H9 (cell line): ENCODE measurements around the gene CHGA. TPM values are rescaled to one million over a fixed set of nuclear protein-coding genes. Genes with fewer than 3 reads are reported as not detected.

Experiments
- DNase-seq: peaks from one replicate; pipeline ENCODE4 v3.0.0-alpha.2; 2017
- H2AFZ ChIP-seq: one replicate; pipeline ENCODE4 v1.6.1; 2013; ENCODE audit warnings: mild to moderate bottlenecking, low read length, control low read depth, moderate library complexity
- H2AK5ac ChIP-seq: 2 replicates; pipeline ENCODE4 v1.6.1; 2013; ENCODE audit warnings: low read length, control low read depth, mixed read lengths; ENCODE audit not compliant: insufficient read length
- H2BK120ac ChIP-seq: one replicate; pipeline ENCODE4 v1.6.1; 2013; ENCODE audit warnings: low read depth, mild to moderate bottlenecking, low read length, control low read depth, inconsistent platforms; ENCODE audit not compliant: poor library complexity, severe bottlenecking
- H2BK12ac ChIP-seq: 2 replicates; pipeline ENCODE4 v1.6.1; 2013; ENCODE audit warnings: low read length, control low read depth, mixed read lengths, low read depth; ENCODE audit not compliant: insufficient read length
- H2BK15ac ChIP-seq: 2 replicates; pipeline ENCODE4 v1.6.1; 2013; ENCODE audit warnings: low read depth, low read length, control low read depth
- H2BK20ac ChIP-seq: one replicate; pipeline ENCODE4 v1.6.1; 2013; ENCODE audit warnings: low read depth, mild to moderate bottlenecking, low read length, control low read depth, inconsistent platforms; ENCODE audit not compliant: poor library complexity, severe bottlenecking
- H2BK5ac ChIP-seq: 2 replicates; pipeline ENCODE4 v1.6.1; 2013; ENCODE audit warnings: low read length, control low read depth, mixed read lengths; ENCODE audit not compliant: insufficient read length
- H3K14ac ChIP-seq: 2 replicates; pipeline ENCODE4 v1.6.1; 2013; ENCODE audit warnings: low read length, control low read depth; ENCODE audit not compliant: insufficient read depth
- H3K18ac ChIP-seq: 2 replicates; pipeline ENCODE4 v1.6.1; 2013; ENCODE audit warnings: low read depth, mild to moderate bottlenecking, mixed read lengths, low read length, control low read depth; ENCODE audit not compliant: insufficient read length
- H3K23ac ChIP-seq: 2 replicates; pipeline ENCODE4 v1.6.1; 2013; ENCODE audit warnings: low read length, control low read depth, mixed read lengths, low read depth; ENCODE audit not compliant: insufficient read length
- H3K23me2 ChIP-seq: 2 replicates; pipeline ENCODE4 v1.6.1; 2013; ENCODE audit warnings: low read depth, mild to moderate bottlenecking, mixed read lengths, low read length, control low read depth; ENCODE audit not compliant: insufficient read length, poor library complexity, severe bottlenecking
- H3K27ac ChIP-seq: 2 replicates; pipeline ENCODE4 v1.5.1; 2013; ENCODE audit warnings: low read length, control low read depth, mixed read lengths, low read depth; ENCODE audit not compliant: insufficient read length
- H3K27me3 ChIP-seq: 2 replicates; pipeline ENCODE4 v1.6.1; 2013; ENCODE audit warnings: low read length, control low read depth, inconsistent platforms; ENCODE audit not compliant: insufficient read depth
- H3K4ac ChIP-seq: 2 replicates; pipeline ENCODE4 v1.6.1; 2013; ENCODE audit warnings: low read depth, mild to moderate bottlenecking, control low read depth, inconsistent platforms, low read length, moderate library complexity
- H3K4me1 ChIP-seq: 2 replicates; pipeline ENCODE4 v1.6.1; 2013; ENCODE audit warnings: low read length, control low read depth, inconsistent platforms; ENCODE audit not compliant: insufficient read depth
- H3K4me2 ChIP-seq: 2 replicates; pipeline ENCODE4 v1.6.1; 2013; ENCODE audit warnings: low read length, control low read depth, mixed read lengths; ENCODE audit not compliant: insufficient read length, insufficient read depth
- H3K56ac ChIP-seq: 2 replicates; pipeline ENCODE4 v1.6.1; 2013; ENCODE audit warnings: low read depth, mild to moderate bottlenecking, mixed read lengths, low read length, control low read depth; ENCODE audit not compliant: insufficient read length
- H3K79me1 ChIP-seq: 2 replicates; pipeline ENCODE4 v1.6.1; 2013; ENCODE audit warnings: low read depth, mild to moderate bottlenecking, moderate library complexity, low read length, control low read depth, inconsistent platforms; ENCODE audit not compliant: insufficient read depth, poor library complexity, severe bottlenecking
- H3K79me2 ChIP-seq: 2 replicates; pipeline ENCODE4 v1.6.1; 2013; ENCODE audit warnings: low read length, control low read depth, inconsistent platforms; ENCODE audit not compliant: insufficient read depth
- H3K9ac ChIP-seq: 2 replicates; pipeline ENCODE4 v1.6.1; 2013; ENCODE audit warnings: low read length, control low read depth, mixed read lengths; ENCODE audit not compliant: insufficient read length; ENCODE audit errors: extremely low read depth
- H3K9me3 ChIP-seq: one replicate; pipeline ENCODE4 v1.6.1; 2013; ENCODE audit warnings: low read depth, low read length, inconsistent platforms; ENCODE audit not compliant: control insufficient read depth
- H3T11ph ChIP-seq: one replicate; pipeline ENCODE4 v1.6.1; 2013; ENCODE audit warnings: mild to moderate bottlenecking, low read length, control low read depth, inconsistent platforms
- H4K20me1 ChIP-seq: one replicate; pipeline ENCODE4 v1.6.1; 2013; ENCODE audit not compliant: control insufficient read depth, insufficient read length, insufficient read depth
- H4K5ac ChIP-seq: 2 replicates; pipeline ENCODE4 v1.6.1; 2013; ENCODE audit warnings: low read depth, mild to moderate bottlenecking, mixed read lengths, low read length, control low read depth; ENCODE audit not compliant: insufficient read length
- H4K8ac ChIP-seq: replicated peaks from 2 replicates; pipeline ENCODE4 v1.6.1; 2013; ENCODE audit warnings: low read length, control low read depth, mixed read lengths, low read depth; ENCODE audit not compliant: insufficient read length
- H4K91ac ChIP-seq: 2 replicates; pipeline ENCODE4 v1.6.1; 2013; ENCODE audit warnings: low read depth, mild to moderate bottlenecking, moderate library complexity, mixed read lengths, low read length, control low read depth; ENCODE audit not compliant: insufficient read length
- H3K27ac Mint-ChIP-seq, 3 experiments: 2 replicates in 2 of 3; 3 replicates in 1 of 3; pipeline ENCODE4 v1.8.0; 2020 to 2021; ENCODE audit warnings: mixed read lengths in 3 of 3, mild to moderate bottlenecking in 1 of 3, moderate library complexity in 1 of 3
- H3K27me3 Mint-ChIP-seq: 2 replicates; pipeline ENCODE4 v1.8.0; 2021; ENCODE audit warnings: low read depth, mild to moderate bottlenecking, moderate library complexity, mixed read lengths
- H3K36me3 Mint-ChIP-seq, 3 experiments: 2 replicates in 2 of 3; 3 replicates in 1 of 3; pipeline ENCODE4 v1.8.0; 2020 to 2021; ENCODE audit warnings: low read depth in 3 of 3, mixed read lengths in 3 of 3; ENCODE audit not compliant: insufficient read depth in 1 of 3
- H3K4me1 Mint-ChIP-seq, 2 experiments: 2 replicates each; pipeline ENCODE4 v1.8.0; 2020; ENCODE audit warnings: mixed read lengths in 2 of 2
- H3K4me3 Mint-ChIP-seq, 2 experiments: 2 replicates in 1 of 2; 3 replicates in 1 of 2; pipeline ENCODE4 v1.8.0; 2020 to 2021; ENCODE audit warnings: mild to moderate bottlenecking in 2 of 2, mixed read lengths in 2 of 2, moderate library complexity in 1 of 2
- H3K9me3 Mint-ChIP-seq, 2 experiments: 2 replicates in 1 of 2; 3 replicates in 1 of 2; pipeline ENCODE4 v1.8.0; 2020; ENCODE audit warnings: mild to moderate bottlenecking in 2 of 2, mixed read lengths in 2 of 2, moderate library complexity in 1 of 2
- WGBS: extraction: QIAGEN DNeasy Blood & Tissue Kit; methylation state at CpG from one replicate; pipeline ENCODE4 v1.1.7; 2013; ENCODE audit warnings: missing lambda C conversion rate, low lambda C conversion rate, mixed read lengths; ENCODE audit not compliant: insufficient read length; ENCODE audit errors: extremely low coverage; 5-methylcytosine and 5-hydroxymethylcytosine counted together
- total RNA-seq: library from RNA; stranded (reverse); gene quantifications from 2 replicates; pipeline ENCODE4 v1.2.1, GENCODE V29; 2021
- TF ChIP-seq, protein P1 (sequence below): fragments of 200-600 bp; sonication (generic); conservative IDR thresholded peaks from 3 replicates; pipeline ENCODE4 v1.8.0; 2021; ENCODE audit warnings: antibody characterized with exemption, mild to moderate bottlenecking

The CHGA gene
- total RNA-seq, 1 experiment from 2014 or later: 6.7 TPM

- no peak overlapping the region for H4K5ac ChIP-seq
- H3K9me3 Mint-ChIP-seq: no peaks in the 10 kb centered on the region; a peak in 1 of 5 replicates
- no peak overlapping the region for H4K91ac ChIP-seq
- H3K27me3 Mint-ChIP-seq: no peaks in the 10 kb centered on the region
- H3K4me2 ChIP-seq: no peak overlapping the region
- H2AK5ac ChIP-seq: no peak overlapping the region
- peaks cover 17% of the 10 kb centered on the region in 2 experiments for H3K4me1 Mint-ChIP-seq
- H3K14ac ChIP-seq: no peak overlapping the region
- H3K27me3 ChIP-seq: no peaks in the 10 kb centered on the region
- no peak overlapping the region for H3T11ph ChIP-seq
- no peaks in the 10 kb centered on the region for H4K20me1 ChIP-seq
- H3K9me3 ChIP-seq: no peaks in the 10 kb centered on the region
- DNase-seq: no peak
- no peaks in the 10 kb centered on the region for H3K4me1 ChIP-seq
- no peaks in the 10 kb centered on the region for H3K79me2 ChIP-seq
- WGBS: no CpG with 5 or more reads among the region's 22 CpGs
- no peak overlapping the region for H3K4ac ChIP-seq
- no peaks in the 10 kb centered on the region for H3K79me1 ChIP-seq
- H3K4me3 Mint-ChIP-seq: no peak overlapping the region
- peak overlapping the region in 1 of 3 experiments; percentile 62; a peak in 2 of 7 replicates for H3K27ac Mint-ChIP-seq
- no peak overlapping the region for H3K18ac ChIP-seq
- no peak overlapping the region for H3K27ac ChIP-seq
- no peak overlapping the region for H3K9ac ChIP-seq
- no peak overlapping the region for H2BK12ac ChIP-seq
- H2BK120ac ChIP-seq: no peak overlapping the region
- H3K23ac ChIP-seq: no peak overlapping the region
- H2BK20ac ChIP-seq: no peak overlapping the region
- no peak overlapping the region for H4K8ac ChIP-seq
- no peak overlapping the region for H2BK5ac ChIP-seq
- no peak overlapping the region for H2AFZ ChIP-seq
- TF ChIP-seq, protein P1, sequence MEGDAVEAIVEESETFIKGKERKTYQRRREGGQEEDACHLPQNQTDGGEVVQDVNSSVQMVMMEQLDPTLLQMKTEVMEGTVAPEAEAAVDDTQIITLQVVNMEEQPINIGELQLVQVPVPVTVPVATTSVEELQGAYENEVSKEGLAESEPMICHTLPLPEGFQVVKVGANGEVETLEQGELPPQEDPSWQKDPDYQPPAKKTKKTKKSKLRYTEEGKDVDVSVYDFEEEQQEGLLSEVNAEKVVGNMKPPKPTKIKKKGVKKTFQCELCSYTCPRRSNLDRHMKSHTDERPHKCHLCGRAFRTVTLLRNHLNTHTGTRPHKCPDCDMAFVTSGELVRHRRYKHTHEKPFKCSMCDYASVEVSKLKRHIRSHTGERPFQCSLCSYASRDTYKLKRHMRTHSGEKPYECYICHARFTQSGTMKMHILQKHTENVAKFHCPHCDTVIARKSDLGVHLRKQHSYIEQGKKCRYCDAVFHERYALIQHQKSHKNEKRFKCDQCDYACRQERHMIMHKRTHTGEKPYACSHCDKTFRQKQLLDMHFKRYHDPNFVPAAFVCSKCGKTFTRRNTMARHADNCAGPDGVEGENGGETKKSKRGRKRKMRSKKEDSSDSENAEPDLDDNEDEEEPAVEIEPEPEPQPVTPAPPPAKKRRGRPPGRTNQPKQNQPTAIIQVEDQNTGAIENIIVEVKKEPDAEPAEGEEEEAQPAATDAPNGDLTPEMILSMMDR: no peak
- no peak overlapping the region for H3K56ac ChIP-seq
- H3K36me3 Mint-ChIP-seq: peaks cover 15 to 33% (median 27%) of the 10 kb centered on the region in 3 experiments; a peak in 6 of 7 replicates
- no peaks in the 10 kb centered on the region for H3K23me2 ChIP-seq
- no peak overlapping the region for H2BK15ac ChIP-seq
These were observed 35.6 kb downstream of the CHGA start for GRCh38 chr14:92958373-92959188.
